ENCODE data around the gene TRIM65. TPM values are rescaled to one million over a fixed set of nuclear protein-coding genes. Genes with fewer than 3 reads are reported as not detected.
A peak's percentile ranks its signal among the peaks of the same experiment; 100 is the strongest.

Gene TRIM65
- total RNA-seq, 1 donor from 2014 or later = 15.4 TPM

DNA sequence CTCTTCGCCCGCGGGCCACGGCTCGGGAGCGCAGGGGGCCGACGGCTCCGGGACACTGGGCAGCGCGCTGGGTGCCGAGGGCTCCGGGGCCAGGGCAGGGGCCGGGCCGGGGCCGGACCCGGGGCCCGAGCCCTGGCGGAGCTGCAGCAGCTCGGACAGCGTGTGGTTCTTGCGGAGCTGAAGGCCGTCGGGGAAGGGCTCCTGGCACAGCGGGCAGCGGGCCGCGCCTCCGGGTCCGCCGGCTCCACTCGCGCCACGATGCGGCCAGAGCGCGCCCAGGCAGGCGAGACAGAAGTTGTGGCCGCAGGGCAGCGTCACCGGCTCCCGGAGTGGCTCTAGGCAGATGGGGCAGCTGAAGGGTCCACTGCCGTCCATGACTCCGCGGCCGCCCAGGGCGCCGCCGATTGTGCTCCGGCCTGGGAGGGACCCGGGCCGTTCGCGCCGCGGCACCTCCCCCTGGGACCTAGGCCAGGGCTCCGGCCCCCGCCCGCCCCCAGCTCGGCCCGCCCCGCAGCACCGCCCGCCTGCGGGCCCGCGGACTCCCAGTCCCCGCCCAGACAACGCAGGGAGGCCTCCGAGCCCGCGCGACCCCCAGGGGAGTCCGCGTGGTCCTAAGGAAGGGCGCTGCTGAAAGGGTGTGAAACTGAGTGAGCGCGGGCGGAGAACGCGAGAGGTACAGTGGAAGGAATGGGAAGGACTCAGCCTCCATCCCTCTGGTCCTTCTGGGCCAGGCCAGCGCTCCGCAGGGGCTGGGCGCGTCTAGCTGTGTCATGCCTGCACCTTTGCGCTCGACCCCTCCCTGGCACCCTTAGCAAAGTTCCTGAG lies 18.4 kb downstream of the TRIM65 start, which contains the start of gene TRIM47:
Gene TRIM47 (minus strand): TSS at position 408 of the 825 bp plus-strand sequence. CDS start 33 bp downstream, at position 375.
- H3K79me2 ChIP-seq (ENCODE audit: insufficient read depth, low read length) = no peaks in the 10 kb centered on the region
- peak within 1 kb of the TSS; percentile 78 for H3K9ac ChIP-seq (ENCODE audit: low read length)
- H3K4me1 Mint-ChIP-seq (ENCODE audit: low read depth, unreplicated experiment) = peaks cover 8% of the 10 kb centered on the region
- H3K27ac ChIP-seq (ENCODE audit: low read depth, low read length) = peak within 1 kb of the TSS; percentile 44
- H3K9me3 ChIP-seq (ENCODE audit: insufficient read depth, low read depth, low read length) = no peaks in the 10 kb centered on the region
- H4K20me1 ChIP-seq (ENCODE audit: insufficient read depth, low read length) = peaks cover 4% of the 10 kb centered on the region
- peak within 1 kb of the TSS; percentile 93 for H3K4me2 ChIP-seq (ENCODE audit: low read length)
- peak within 1 kb of the TSS; percentile 85 for H2AFZ ChIP-seq (ENCODE audit: low read depth, low read length)
- peaks cover 4% of the 10 kb centered on the region for H3K36me3 Mint-ChIP-seq (ENCODE audit: low read depth, unreplicated experiment)
- no peaks in the 10 kb centered on the region for H3K36me3 ChIP-seq (ENCODE audit: insufficient read depth, low read length)
- TF ChIP-seq, protein P1, sequence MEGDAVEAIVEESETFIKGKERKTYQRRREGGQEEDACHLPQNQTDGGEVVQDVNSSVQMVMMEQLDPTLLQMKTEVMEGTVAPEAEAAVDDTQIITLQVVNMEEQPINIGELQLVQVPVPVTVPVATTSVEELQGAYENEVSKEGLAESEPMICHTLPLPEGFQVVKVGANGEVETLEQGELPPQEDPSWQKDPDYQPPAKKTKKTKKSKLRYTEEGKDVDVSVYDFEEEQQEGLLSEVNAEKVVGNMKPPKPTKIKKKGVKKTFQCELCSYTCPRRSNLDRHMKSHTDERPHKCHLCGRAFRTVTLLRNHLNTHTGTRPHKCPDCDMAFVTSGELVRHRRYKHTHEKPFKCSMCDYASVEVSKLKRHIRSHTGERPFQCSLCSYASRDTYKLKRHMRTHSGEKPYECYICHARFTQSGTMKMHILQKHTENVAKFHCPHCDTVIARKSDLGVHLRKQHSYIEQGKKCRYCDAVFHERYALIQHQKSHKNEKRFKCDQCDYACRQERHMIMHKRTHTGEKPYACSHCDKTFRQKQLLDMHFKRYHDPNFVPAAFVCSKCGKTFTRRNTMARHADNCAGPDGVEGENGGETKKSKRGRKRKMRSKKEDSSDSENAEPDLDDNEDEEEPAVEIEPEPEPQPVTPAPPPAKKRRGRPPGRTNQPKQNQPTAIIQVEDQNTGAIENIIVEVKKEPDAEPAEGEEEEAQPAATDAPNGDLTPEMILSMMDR (IDR thresholded peaks at IDR 0.05; ENCODE audit: insufficient read depth, low read depth, low read length) = no peak
- FAIRE-seq = no peak
- peak; percentile 55 for DNase-seq (ENCODE audit: low read depth)
- H3K9me3 Mint-ChIP-seq (ENCODE audit: unreplicated experiment) = no peaks in the 10 kb centered on the region
- H3K4me3 Mint-ChIP-seq (ENCODE audit: unreplicated experiment) = peak within 1 kb of the TSS; percentile 78
- peak within 1 kb of the TSS; percentile 75 for H3K27ac Mint-ChIP-seq (ENCODE audit: unreplicated experiment)
- H3K27me3 Mint-ChIP-seq (ENCODE audit: low read depth, unreplicated experiment) = peaks cover 19% of the 10 kb centered on the region
- H3K4me3 ChIP-seq (ENCODE audit: insufficient read depth, low read depth, low read length) = peak within 1 kb of the TSS; percentile 56
- peaks cover 25% of the 10 kb centered on the region for H3K4me1 ChIP-seq (ENCODE audit: insufficient read depth, low read length)
- H3K27me3 ChIP-seq (ENCODE audit: insufficient read depth, low read length) = peaks cover 5% of the 10 kb centered on the region

- peak overlapping the region; percentile 56 for H3K4me3 ChIP-seq (ENCODE audit: insufficient read depth, low read depth, low read length)
- peaks cover 31% of the 10 kb centered on the region for H3K4me1 ChIP-seq (ENCODE audit: insufficient read depth, low read length)
- no peak for TF ChIP-seq EZH2 (IDR thresholded peaks at IDR 0.05; ENCODE audit: insufficient read depth, low read length)
- TF ChIP-seq, protein P1 (IDR thresholded peaks at IDR 0.05; ENCODE audit: insufficient read depth, low read depth, low read length) = peak; percentile 3
- peak overlapping the region; percentile 93 for H3K4me2 ChIP-seq (ENCODE audit: low read length)
- no peaks in the 10 kb centered on the region for H3K9me3 ChIP-seq (ENCODE audit: insufficient read depth, low read depth, low read length)
- H3K27me3 Mint-ChIP-seq (ENCODE audit: low read depth, unreplicated experiment) = peaks cover 19% of the 10 kb centered on the region
- peak; percentile 51 for DNase-seq (ENCODE audit: low read depth)
- H3K4me1 Mint-ChIP-seq (ENCODE audit: low read depth, unreplicated experiment) = peaks cover 8% of the 10 kb centered on the region
- peak overlapping the region; percentile 78 for H3K9ac ChIP-seq (ENCODE audit: low read length)
- H3K36me3 ChIP-seq (ENCODE audit: insufficient read depth, low read length) = no peaks in the 10 kb centered on the region
- H3K27ac ChIP-seq (ENCODE audit: low read depth, low read length) = peak overlapping the region; percentile 44
- FAIRE-seq = no peak
- peak overlapping the region; percentile 75 for H3K27ac Mint-ChIP-seq (ENCODE audit: unreplicated experiment)
- peak overlapping the region; percentile 85 for H2AFZ ChIP-seq (ENCODE audit: low read depth, low read length)
- H4K20me1 ChIP-seq (ENCODE audit: insufficient read depth, low read length) = peaks cover 4% of the 10 kb centered on the region
- peak overlapping the region; percentile 78 for H3K4me3 Mint-ChIP-seq (ENCODE audit: unreplicated experiment)
- no peaks in the 10 kb centered on the region for H3K79me2 ChIP-seq (ENCODE audit: insufficient read depth, low read length)
- H3K27me3 ChIP-seq (ENCODE audit: insufficient read depth, low read length) = peaks cover 5% of the 10 kb centered on the region
- H3K36me3 Mint-ChIP-seq (ENCODE audit: low read depth, unreplicated experiment) = peaks cover 4% of the 10 kb centered on the region
- no peaks in the 10 kb centered on the region for H3K9me3 Mint-ChIP-seq (ENCODE audit: unreplicated experiment)
These were observed 19.0 kb downstream of the TRIM65 start for GRCh38 chr17:75877752-75878173.

Data from astrocyte (in vitro differentiated cells and primary cell).